HEK293 (cell line): ENCODE data around the gene DDX27.

Experiments
- GLIS1 ChIP-seq: fragments of 450-650 bp; formaldehyde crosslinking; IDR thresholded peaks from 2 replicates; pipeline ENCODE4 v1.5.1; 2016; ENCODE audit warnings: missing biosample characterization, missing genetic modification characterization
- HIC1 ChIP-seq: fragments of 450-650 bp; formaldehyde crosslinking; IDR thresholded peaks from 2 replicates; pipeline ENCODE4 v1.5.1; 2016; ENCODE audit warnings: missing biosample characterization, missing genetic modification characterization
- INSM2 ChIP-seq: fragments of 450-650 bp; formaldehyde crosslinking; IDR thresholded peaks from 2 replicates; pipeline ENCODE4 v1.5.1; 2016; ENCODE audit warnings: missing biosample characterization, missing genetic modification characterization
- KLF10 ChIP-seq: fragments of 450-650 bp; IDR thresholded peaks from 2 replicates; pipeline ENCODE4 v1.5.1; 2018; ENCODE audit warnings: missing biosample characterization, mild to moderate bottlenecking, missing genetic modification characterization
- KLF8 ChIP-seq: fragments of 450-650 bp; formaldehyde crosslinking; IDR thresholded peaks from 2 replicates; pipeline ENCODE4 v1.5.1; 2016; ENCODE audit warnings: missing biosample characterization, missing genetic modification characterization
- MYNN ChIP-seq: fragments of 450-650 bp; formaldehyde crosslinking; IDR thresholded peaks from 2 replicates; pipeline ENCODE4 v1.5.1; 2016; ENCODE audit warnings: missing biosample characterization, missing genetic modification characterization, borderline replicate concordance
- PRDM1 ChIP-seq: fragments of 450-650 bp; formaldehyde crosslinking; IDR thresholded peaks from 2 replicates; pipeline ENCODE4; 2016; ENCODE audit warnings: missing biosample characterization, missing genetic modification characterization
- PRDM10 ChIP-seq: fragments of 450-650 bp; formaldehyde crosslinking; IDR thresholded peaks from 2 replicates; pipeline ENCODE4 v1.5.1; 2016; ENCODE audit warnings: missing biosample characterization, missing genetic modification characterization
- PRDM4 ChIP-seq: fragments of 450-650 bp; formaldehyde crosslinking; IDR thresholded peaks from 2 replicates; pipeline ENCODE4 v1.5.1; 2017; ENCODE audit warnings: missing biosample characterization, missing genetic modification characterization
- SCRT2 ChIP-seq: fragments of 450-650 bp; formaldehyde crosslinking; IDR thresholded peaks from 2 replicates; pipeline ENCODE4 v1.5.1; 2016; ENCODE audit warnings: missing biosample characterization, missing genetic modification characterization
- WT1 ChIP-seq: fragments of 450-650 bp; formaldehyde crosslinking; IDR thresholded peaks from 2 replicates; pipeline ENCODE4 v1.5.1; 2016; ENCODE audit warnings: missing biosample characterization, missing genetic modification characterization
- ZBTB17 ChIP-seq: fragments of 450-650 bp; formaldehyde crosslinking; IDR thresholded peaks from 2 replicates; pipeline ENCODE4 v1.5.1; 2016; ENCODE audit warnings: missing biosample characterization, missing genetic modification characterization
- ZFP69B ChIP-seq: fragments of 450-650 bp; formaldehyde crosslinking; IDR thresholded peaks from 2 replicates; pipeline ENCODE4 v1.5.1; 2016; ENCODE audit warnings: missing biosample characterization, missing genetic modification characterization
- ZNF157 ChIP-seq: fragments of 450-650 bp; formaldehyde crosslinking; IDR thresholded peaks from 2 replicates; pipeline ENCODE4 v1.5.1; 2016; ENCODE audit warnings: missing biosample characterization, missing genetic modification characterization
- ZNF16 ChIP-seq: fragments of 450-650 bp; formaldehyde crosslinking; IDR thresholded peaks from 2 replicates; pipeline ENCODE4 v1.5.1; 2016; ENCODE audit warnings: low read depth, missing biosample characterization, missing genetic modification characterization
- ZNF211 ChIP-seq: fragments of 450-650 bp; formaldehyde crosslinking; IDR thresholded peaks from 2 replicates; pipeline ENCODE4 v1.5.1; 2016; ENCODE audit warnings: low read depth, missing biosample characterization, missing genetic modification characterization
- ZNF302 ChIP-seq: fragments of 450-650 bp; formaldehyde crosslinking; IDR thresholded peaks from 2 replicates; pipeline ENCODE4 v1.5.1; 2016; ENCODE audit warnings: missing biosample characterization, missing genetic modification characterization, low read depth
- ZNF324 ChIP-seq: fragments of 450-650 bp; formaldehyde crosslinking; IDR thresholded peaks from 2 replicates; pipeline ENCODE4 v1.5.1; 2016; ENCODE audit warnings: missing biosample characterization, missing genetic modification characterization
- ZNF394 ChIP-seq: fragments of 450-650 bp; formaldehyde crosslinking; IDR thresholded peaks from 2 replicates; pipeline ENCODE4 v1.5.1; 2016; ENCODE audit warnings: missing biosample characterization, missing genetic modification characterization, mild to moderate bottlenecking, moderate library complexity, borderline replicate concordance
- ZNF501 ChIP-seq: fragments of 450-650 bp; formaldehyde crosslinking; IDR thresholded peaks from 2 replicates; pipeline ENCODE4 v1.5.1; 2016; ENCODE audit warnings: missing biosample characterization, missing genetic modification characterization
- ZNF530 ChIP-seq: fragments of 450-650 bp; formaldehyde crosslinking; IDR thresholded peaks from 2 replicates; pipeline ENCODE4 v1.5.1; 2016; ENCODE audit warnings: low read depth, missing biosample characterization, missing genetic modification characterization
- ZNF561 ChIP-seq: fragments of 450-650 bp; IDR thresholded peaks from 2 replicates; pipeline ENCODE4 v1.5.1; 2018; ENCODE audit warnings: missing biosample characterization, missing genetic modification characterization, borderline replicate concordance
- ZNF645 ChIP-seq: fragments of 450-650 bp; formaldehyde crosslinking; IDR thresholded peaks from 2 replicates; pipeline ENCODE4; 2016; ENCODE audit warnings: missing biosample characterization, missing genetic modification characterization
- ZNF701 ChIP-seq: fragments of 450-650 bp; formaldehyde crosslinking; IDR thresholded peaks from 2 replicates; pipeline ENCODE4 v1.5.1; 2016; ENCODE audit warnings: missing biosample characterization, missing genetic modification characterization
- ZNF747 ChIP-seq: fragments of 450-650 bp; formaldehyde crosslinking; IDR thresholded peaks from 2 replicates; pipeline ENCODE4 v1.5.1; 2016; ENCODE audit warnings: missing biosample characterization, missing genetic modification characterization
- ZNF76 ChIP-seq: fragments of 450-650 bp; formaldehyde crosslinking; IDR thresholded peaks from 2 replicates; pipeline ENCODE4; 2016; ENCODE audit warnings: low read depth, missing biosample characterization, missing genetic modification characterization, borderline replicate concordance
- ZXDB ChIP-seq: fragments of 450-650 bp; formaldehyde crosslinking; IDR thresholded peaks from 2 replicates; pipeline ENCODE4 v1.5.1; 2016; ENCODE audit warnings: missing biosample characterization, missing genetic modification characterization

DDX27 gene

GRCh38 chr20:49291200-49291599 lies 72.0 kb downstream of the DDX27 start (continued):
- 0 out of 2 replicates have a peak, but pooled peaks have one; percentile 22 for TF ChIP-seq PRDM4 (tag by site-specific recombination)
- TF ChIP-seq ZNF645 (tag by site-specific recombination) = no peak
- peak; percentile 33; the same call in 1 of the 2 replicates for TF ChIP-seq SCRT2 (tag by site-specific recombination)
- no peak for TF ChIP-seq HIC1 (tag by site-specific recombination)
- no peak for TF ChIP-seq MYNN
- no peak for TF ChIP-seq ZNF157 (tag by site-specific recombination)
- peak; percentile 4; the same call in 1 of the 2 replicates for TF ChIP-seq ZBTB17 (tag by site-specific recombination)
- no peak for TF ChIP-seq ZXDB (tag by site-specific recombination)
- peak; percentile 64 for TF ChIP-seq PRDM1 (tag by site-specific recombination)
- peak; percentile 6; the same call in 1 of the 2 replicates for TF ChIP-seq PRDM10
- 0 out of 2 replicates have a peak, but pooled peaks have one; percentile 53 for TF ChIP-seq WT1 (tag by site-specific recombination)
- no peak for TF ChIP-seq ZNF302
- no peak for TF ChIP-seq ZNF16 (tag by site-specific recombination)
- TF ChIP-seq KLF8 (tag by site-specific recombination) = no peak
- no peak for TF ChIP-seq ZNF324
- TF ChIP-seq GLIS1 (tag by site-specific recombination) = peak; percentile 23; the same call in 1 of the 2 replicates
- no peak for TF ChIP-seq KLF10 (tag by site-specific recombination)
- TF ChIP-seq ZNF501 = no peak
- TF ChIP-seq ZNF701 (tag by site-specific recombination) = no peak
- no peak for TF ChIP-seq ZNF747 (tag by site-specific recombination)
- TF ChIP-seq ZNF561 (tag by site-specific recombination) = no peak
- no peak for TF ChIP-seq ZNF211
- no peak for TF ChIP-seq ZNF76 (tag by site-specific recombination)
- no peak for TF ChIP-seq ZFP69B
- TF ChIP-seq ZNF394 (tag by site-specific recombination) = no peak
- TF ChIP-seq INSM2 (tag by site-specific recombination) = no peak
- TF ChIP-seq ZNF530 (tag by site-specific recombination) = no peak
